K562 (cell line): ENCODE measurements around the gene PRSS8. TPM values are rescaled to one million over a fixed set of nuclear protein-coding genes. Genes with fewer than 3 reads are reported as not detected.

Source experiments
- BCL6 ChIP-seq: fragments of 250-450 bp; sonication (Bioruptor Pico); IDR thresholded peaks from 2 replicates; pipeline ENCODE4 v1.4.0; 2020
- CBX8 ChIP-seq: fragments of 200-600 bp; sonication (generic); IDR thresholded peaks from 2 replicates; pipeline ENCODE4 v1.6.1; 2012; ENCODE audit warnings: borderline replicate concordance, mixed run types, low read depth, mild to moderate bottlenecking, moderate library complexity, mixed read lengths, low read length, control low read depth, inconsistent platforms; ENCODE audit not compliant: poor library complexity, severe bottlenecking; ENCODE audit errors: extremely low read depth
- ESRRB ChIP-seq: fragments of 250-450 bp; sonication (Bioruptor Pico); IDR thresholded peaks from 2 replicates; pipeline ENCODE4 v1.5.0; 2020; ENCODE audit warnings: mild to moderate bottlenecking, moderate library complexity, borderline replicate concordance
- HEY1 ChIP-seq: fragments of 250-450 bp; sonication (Bioruptor Pico); IDR thresholded peaks from 2 replicates; pipeline ENCODE4 v1.5.0; 2020; ENCODE audit warnings: mild to moderate bottlenecking, moderate library complexity, borderline replicate concordance
- JUND ChIP-seq, 2 experiments: IDR thresholded peaks; 2 replicates in 1 of 2; 3 replicates in 1 of 2; pipeline ENCODE4 v1.6.1; 2011; ENCODE audit warnings: borderline replicate concordance in 2 of 2, low read depth in 2 of 2, low read length in 2 of 2, improper control_type of control experiment in 1 of 2, missing biosample characterization in 1 of 2, missing genetic modification characterization in 1 of 2, missing genetic modification reagents in 1 of 2
- NFE2L1 ChIP-seq: fragments of 450-650 bp; IDR thresholded peaks from 2 replicates; pipeline ENCODE4 v1.6.1; 2016; ENCODE audit warnings: missing genetic modification characterization, low read depth, mild to moderate bottlenecking, missing compliant biosample characterization, moderate library complexity, borderline replicate concordance
- NFRKB ChIP-seq: fragments of 450-650 bp; IDR thresholded peaks from 2 replicates; pipeline ENCODE4 v1.6.1; 2016; ENCODE audit warnings: low read depth
- SAP30 ChIP-seq: fragments of 200-600 bp; sonication (generic); IDR thresholded peaks from 2 replicates; pipeline ENCODE4 v1.6.1; 2012; ENCODE audit warnings: borderline replicate concordance, low read depth, mild to moderate bottlenecking, moderate library complexity, low read length, control low read depth, inconsistent platforms; ENCODE audit not compliant: insufficient read depth, poor library complexity, severe bottlenecking
- SETDB1 ChIP-seq: IDR thresholded peaks from one replicate; pipeline ENCODE4 v1.6.1; 2012; ENCODE audit warnings: low read length, control low read depth, inconsistent platforms
- SMARCC2 ChIP-seq: fragments of 450-650 bp; IDR thresholded peaks from 2 replicates; pipeline ENCODE4 v1.6.1; 2017; ENCODE audit warnings: antibody characterized with exemption, moderate library complexity, mild to moderate bottlenecking, low read depth
- STAT5A ChIP-seq: IDR thresholded peaks from 2 replicates; pipeline ENCODE4 v1.6.1; 2012; ENCODE audit warnings: low read length, inconsistent platforms, borderline replicate concordance
- TAL1 ChIP-seq: fragments of 450-650 bp; IDR thresholded peaks from 2 replicates; pipeline ENCODE4 v1.6.1; 2016; ENCODE audit warnings: mild to moderate bottlenecking
- TOE1 ChIP-seq, 2 experiments: fragments of 450-650 bp in 1 of 2; sonication (generic) in 1 of 2; formaldehyde crosslinking in 1 of 2; IDR thresholded peaks; 2 replicates each; pipeline versions ENCODE4 v1.7.1 to v1.8.0; 2016 to 2022; ENCODE audit warnings: borderline replicate concordance in 2 of 2, mild to moderate bottlenecking in 2 of 2, antibody characterized with exemption in 1 of 2, inconsistent platforms in 1 of 2, low read depth in 1 of 2, missing genetic modification reagents in 1 of 2, moderate library complexity in 1 of 2
- ZNF79 ChIP-seq: fragments of 250-450 bp; sonication (Bioruptor Pico); IDR thresholded peaks from 2 replicates; pipeline ENCODE4 v1.4.0; 2020; ENCODE audit warnings: low read depth, mild to moderate bottlenecking, moderate library complexity
- polyA plus RNA-seq, 8 experiments: library from polyadenylated mRNA; depleted of rRNA in 4 of 8; stranded (reverse) in 5 of 8; unstranded in 3 of 8; fragments of >200 nt; fragmentation: Nextera tagmentation in 2 of 8; fragmentation: Illumina TruSeq in 1 of 8; extraction: Ambion mirVana in 2 of 8; extraction: Trizol in 1 of 8; gene quantifications; 2 replicates each; pipeline versions ENCODE4 v1.2.1 to v1.2.3, GENCODE V29; 2011 to 2014; ENCODE audit warnings: inconsistent platforms in 1 of 8, missing spikeins in 1 of 8
- total RNA-seq, 7 experiments: library from RNA; depleted of rRNA in 6 of 7; stranded (reverse); fragments of >200 nt in 6 of 7; fragmentation: Illumina TruSeq in 2 of 7; extraction: Trizol in 2 of 7; gene quantifications; 2 replicates each; pipeline versions ENCODE4 v1.2.1 to v1.2.3, GENCODE V29; 2011 to 2021; ENCODE audit warnings: low replicate concordance in 1 of 7
- TF ChIP-seq, protein P1 (sequence below): fragments of 450-650 bp; IDR thresholded peaks from 2 replicates; pipeline ENCODE4 v1.6.1; 2016; ENCODE audit warnings: borderline replicate concordance
- TF ChIP-seq, protein P2 (sequence below): fragments of 450-650 bp; formaldehyde crosslinking; IDR thresholded peaks from 2 replicates; pipeline ENCODE4 v1.4.0; 2020; ENCODE audit warnings: mild to moderate bottlenecking, moderate library complexity
- TF ChIP-seq, protein P3 (sequence below), 2 experiments: fragments of 450-650 bp; conservative IDR thresholded peaks; 2 replicates each; pipeline ENCODE4 v1.6.1; 2017; ENCODE audit warnings: mild to moderate bottlenecking in 2 of 2, moderate library complexity in 2 of 2

Gene PRSS8
- total and polyA plus RNA-seq, 9 of the 15 experiments (the other 6 are each of a cell fraction or from before 2014, with no cell fraction given), result 0.25 to 3.9 (median 1.3) TPM; not detected in 1

DNA sequence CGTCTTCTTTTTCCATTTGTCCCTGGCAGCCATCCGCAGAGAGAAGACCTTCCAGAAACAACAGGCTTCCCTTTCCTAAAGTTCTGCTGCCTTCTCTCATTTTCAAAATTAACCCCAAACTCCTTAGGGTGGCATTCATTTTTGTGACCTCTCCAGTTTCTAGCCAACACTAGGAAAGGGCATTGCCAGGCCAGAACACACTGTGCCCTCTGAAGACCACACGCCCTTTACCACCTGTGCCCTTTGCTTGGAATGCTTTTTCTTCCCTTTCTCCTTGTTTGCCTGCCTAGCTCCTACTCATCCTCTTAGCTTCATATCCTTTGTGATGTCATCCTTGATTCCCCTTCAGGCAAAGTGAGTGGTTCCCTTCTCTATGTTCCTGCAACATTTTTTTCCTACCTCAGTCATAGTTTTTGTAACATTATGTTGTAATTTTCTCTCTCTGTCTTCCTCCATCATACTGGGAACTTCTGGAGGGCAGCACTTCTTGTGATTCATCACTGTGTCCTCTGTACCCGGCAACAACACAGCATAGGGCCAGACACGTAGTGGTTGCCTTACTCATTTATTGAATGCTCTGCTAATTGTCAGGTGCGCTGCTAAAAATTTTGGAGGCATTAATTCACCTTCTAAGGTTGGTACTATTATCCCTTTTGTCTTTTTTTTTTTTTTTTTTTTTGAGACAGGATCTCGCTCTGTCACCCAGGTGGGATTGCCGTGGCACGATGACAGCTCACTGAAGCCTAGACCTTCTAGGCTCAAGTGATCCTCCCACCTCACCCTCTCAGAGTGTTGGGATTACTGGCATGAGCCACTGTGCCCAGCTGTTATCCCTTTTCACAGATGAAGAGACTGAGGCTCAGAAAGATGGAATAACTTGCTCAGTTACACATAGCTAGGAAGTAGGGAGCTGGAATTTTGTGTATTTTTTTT, 17.0 kb downstream of the PRSS8 start (continued):
- no peak for TF ChIP-seq NFE2L1 (tag)
- TF ChIP-seq SETDB1, result no peak
- no peak for TF ChIP-seq SAP30
- no peak for TF ChIP-seq BCL6 (CRISPR knock-in tag)
- TF ChIP-seq TAL1, result no peak
- TF ChIP-seq STAT5A, result no peak
- TF ChIP-seq JUND (IDR thresholded peaks at IDR 0.05; ENCODE audit: borderline replicate concordance, low read depth, low read length), result no peak
- TF ChIP-seq JUND (tag; IDR thresholded peaks at IDR 0.05; ENCODE audit: borderline replicate concordance, low read depth, low read length), result no peak
- TF ChIP-seq NFRKB, result no peak
- no peak for TF ChIP-seq TOE1 (IDR thresholded peaks at IDR 0.05; ENCODE audit: borderline replicate concordance)
- no peak for TF ChIP-seq TOE1 (CRISPR knock-in tag; IDR thresholded peaks at IDR 0.05; ENCODE audit: borderline replicate concordance, low read depth)
- TF ChIP-seq CBX8, result no peak
- no peak for TF ChIP-seq ESRRB
- TF ChIP-seq, protein P1, sequence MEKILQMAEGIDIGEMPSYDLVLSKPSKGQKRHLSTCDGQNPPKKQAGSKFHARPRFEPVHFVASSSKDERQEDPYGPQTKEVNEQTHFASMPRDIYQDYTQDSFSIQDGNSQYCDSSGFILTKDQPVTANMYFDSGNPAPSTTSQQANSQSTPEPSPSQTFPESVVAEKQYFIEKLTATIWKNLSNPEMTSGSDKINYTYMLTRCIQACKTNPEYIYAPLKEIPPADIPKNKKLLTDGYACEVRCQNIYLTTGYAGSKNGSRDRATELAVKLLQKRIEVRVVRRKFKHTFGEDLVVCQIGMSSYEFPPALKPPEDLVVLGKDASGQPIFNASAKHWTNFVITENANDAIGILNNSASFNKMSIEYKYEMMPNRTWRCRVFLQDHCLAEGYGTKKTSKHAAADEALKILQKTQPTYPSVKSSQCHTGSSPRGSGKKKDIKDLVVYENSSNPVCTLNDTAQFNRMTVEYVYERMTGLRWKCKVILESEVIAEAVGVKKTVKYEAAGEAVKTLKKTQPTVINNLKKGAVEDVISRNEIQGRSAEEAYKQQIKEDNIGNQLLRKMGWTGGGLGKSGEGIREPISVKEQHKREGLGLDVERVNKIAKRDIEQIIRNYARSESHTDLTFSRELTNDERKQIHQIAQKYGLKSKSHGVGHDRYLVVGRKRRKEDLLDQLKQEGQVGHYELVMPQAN, result peak; percentile 50
- no peak for TF ChIP-seq ZNF79 (CRISPR knock-in tag)
- TF ChIP-seq, protein P2, sequence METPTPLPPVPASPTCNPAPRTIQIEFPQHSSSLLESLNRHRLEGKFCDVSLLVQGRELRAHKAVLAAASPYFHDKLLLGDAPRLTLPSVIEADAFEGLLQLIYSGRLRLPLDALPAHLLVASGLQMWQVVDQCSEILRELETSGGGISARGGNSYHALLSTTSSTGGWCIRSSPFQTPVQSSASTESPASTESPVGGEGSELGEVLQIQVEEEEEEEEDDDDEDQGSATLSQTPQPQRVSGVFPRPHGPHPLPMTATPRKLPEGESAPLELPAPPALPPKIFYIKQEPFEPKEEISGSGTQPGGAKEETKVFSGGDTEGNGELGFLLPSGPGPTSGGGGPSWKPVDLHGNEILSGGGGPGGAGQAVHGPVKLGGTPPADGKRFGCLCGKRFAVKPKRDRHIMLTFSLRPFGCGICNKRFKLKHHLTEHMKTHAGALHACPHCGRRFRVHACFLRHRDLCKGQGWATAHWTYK (CRISPR knock-in tag), result no peak
- TF ChIP-seq, protein P3, sequence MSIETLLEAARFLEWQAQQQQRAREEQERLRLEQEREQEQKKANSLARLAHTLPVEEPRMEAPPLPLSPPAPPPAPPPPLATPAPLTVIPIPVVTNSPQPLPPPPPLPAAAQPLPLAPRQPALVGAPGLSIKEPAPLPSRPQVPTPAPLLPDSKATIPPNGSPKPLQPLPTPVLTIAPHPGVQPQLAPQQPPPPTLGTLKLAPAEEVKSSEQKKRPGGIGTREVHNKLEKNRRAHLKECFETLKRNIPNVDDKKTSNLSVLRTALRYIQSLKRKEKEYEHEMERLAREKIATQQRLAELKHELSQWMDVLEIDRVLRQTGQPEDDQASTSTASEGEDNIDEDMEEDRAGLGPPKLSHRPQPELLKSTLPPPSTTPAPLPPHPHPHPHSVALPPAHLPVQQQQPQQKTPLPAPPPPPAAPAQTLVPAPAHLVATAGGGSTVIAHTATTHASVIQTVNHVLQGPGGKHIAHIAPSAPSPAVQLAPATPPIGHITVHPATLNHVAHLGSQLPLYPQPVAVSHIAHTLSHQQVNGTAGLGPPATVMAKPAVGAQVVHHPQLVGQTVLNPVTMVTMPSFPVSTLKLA (conservative IDR thresholded peaks at IDR 0.05), result no peak
- TF ChIP-seq HEY1 (CRISPR knock-in tag), result no peak
- no peak for TF ChIP-seq SMARCC2
